Large intestine (tissue), 3 donors: Measurements from ENCODE around the gene MAN1A2. TPM values are rescaled to one million over a fixed set of nuclear protein-coding genes. Genes with fewer than 3 reads are reported as not detected.
"Not testable (repeated sequence)": the region's sequence is repeated elsewhere in the genome, so short reads cannot be mapped to it uniquely, and the experiment has no call there.

Experiments
- DNase-seq, 2 donors: peaks; one replicate each; pipeline versions ENCODE4 v3.0.0 to v3.0.0-alpha.2; 2013
- H3K27ac ChIP-seq: one replicate; pipeline ENCODE4 v1.5.1; 2013; ENCODE audit warnings: low read length
- H3K27me3 ChIP-seq: 2 replicates; pipeline ENCODE4 v1.6.1; 2013; ENCODE audit warnings: low read length; ENCODE audit not compliant: control insufficient read depth, insufficient read depth
- H3K36me3 ChIP-seq: 2 replicates; pipeline ENCODE4 v1.6.1; 2013; ENCODE audit warnings: low read length; ENCODE audit not compliant: control insufficient read depth, insufficient read depth
- H3K4me1 ChIP-seq: one replicate; pipeline ENCODE4 v1.6.1; 2013; ENCODE audit warnings: low read length; ENCODE audit not compliant: control insufficient read depth, insufficient read depth
- H3K4me3 ChIP-seq: one replicate; pipeline ENCODE4 v1.5.1; 2013; ENCODE audit warnings: low read length
- H3K9me3 ChIP-seq: one replicate; pipeline ENCODE4 v1.6.1; 2013; ENCODE audit warnings: mild to moderate bottlenecking, low read depth, low read length, moderate library complexity; ENCODE audit not compliant: control insufficient read depth
- WGBS: methylation state at CpG from one replicate; pipeline ENCODE4 v1.1.5; 2013; ENCODE audit warnings: low lambda C conversion rate; ENCODE audit not compliant: insufficient coverage; 5-methylcytosine and 5-hydroxymethylcytosine counted together
- polyA plus RNA-seq: library from polyadenylated mRNA; unstranded; fragments of 120-200 nt; gene quantifications from one replicate; pipeline ENCODE4 v1.2.1, GENCODE V29; 2013

Gene MAN1A2
- polyA plus RNA-seq, 1 donor = 28.3 TPM

DNA sequence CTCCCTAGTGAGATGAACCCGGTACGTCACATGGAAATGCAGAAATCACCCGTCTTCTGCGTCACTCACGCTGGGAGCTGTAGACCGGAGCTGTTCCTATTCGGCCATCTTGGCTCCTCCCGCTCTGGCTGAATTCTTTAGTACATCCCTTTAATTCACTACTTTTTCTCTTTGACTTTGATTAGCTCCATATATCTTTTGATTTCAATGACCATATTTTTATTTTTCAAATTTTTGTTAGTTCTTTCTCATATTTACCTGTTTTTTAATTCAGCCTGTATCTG lies 8.7 kb upstream of the MAN1A2 start:
- 100% methylated on average over 1 of the region's 8 CpGs for WGBS
- DNase-seq, H3K4me3 ChIP-seq: not testable (repeated sequence)

DNA sequence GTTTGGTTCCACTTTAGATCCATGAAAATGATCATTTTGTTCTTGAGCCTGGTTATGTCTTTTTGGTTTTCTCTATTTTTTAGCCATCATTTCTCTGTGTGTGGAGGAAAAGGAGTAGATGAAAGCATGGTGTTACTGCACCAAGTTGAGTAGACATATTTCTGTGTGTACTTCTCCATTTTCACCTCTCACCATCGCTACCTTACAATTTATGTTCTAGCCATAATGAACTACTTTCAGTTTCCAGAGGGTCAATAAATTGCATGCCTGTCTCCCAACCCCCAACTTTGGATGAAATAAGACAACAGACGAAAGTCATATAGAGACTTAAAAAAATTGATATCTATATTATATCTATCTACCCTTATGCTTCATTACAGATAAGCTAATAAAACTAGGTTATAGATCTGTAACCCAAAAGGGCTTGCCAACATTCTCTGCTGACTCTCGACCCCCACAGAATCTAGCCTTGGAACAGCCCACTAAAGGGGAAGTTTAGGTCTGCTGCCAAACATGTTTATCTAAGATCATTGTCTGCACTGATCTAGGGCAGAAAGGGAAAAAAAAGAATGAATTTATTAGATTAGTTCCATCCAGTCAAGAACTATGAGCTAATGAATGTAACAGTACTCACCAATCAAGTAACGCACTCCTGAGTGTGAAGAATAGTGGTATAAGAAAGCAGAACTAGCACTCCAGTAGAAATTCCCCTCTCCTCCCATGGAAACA lies 7.5 kb upstream of the MAN1A2 start:
- DNase-seq = no peak
- Histone ChIP-seq H3K4me3 (no peak overlapping the region), H3K4me1 (no peaks in the 10 kb centered on the region), H3K36me3 (no peaks in the 10 kb centered on the region), H3K27ac (no peak overlapping the region), H3K27me3 (no peaks in the 10 kb centered on the region), H3K9me3 (no peaks in the 10 kb centered on the region)
- WGBS = 80% methylated on average over 2 of the region's 4 CpGs

More for the DNA sequence above, 8.7 kb upstream of the MAN1A2 start:
- not testable (repeated sequence) for H3K36me3 ChIP-seq, H3K9me3 ChIP-seq, H3K4me1 ChIP-seq, H3K27me3 ChIP-seq, H3K27ac ChIP-seq

DNA sequence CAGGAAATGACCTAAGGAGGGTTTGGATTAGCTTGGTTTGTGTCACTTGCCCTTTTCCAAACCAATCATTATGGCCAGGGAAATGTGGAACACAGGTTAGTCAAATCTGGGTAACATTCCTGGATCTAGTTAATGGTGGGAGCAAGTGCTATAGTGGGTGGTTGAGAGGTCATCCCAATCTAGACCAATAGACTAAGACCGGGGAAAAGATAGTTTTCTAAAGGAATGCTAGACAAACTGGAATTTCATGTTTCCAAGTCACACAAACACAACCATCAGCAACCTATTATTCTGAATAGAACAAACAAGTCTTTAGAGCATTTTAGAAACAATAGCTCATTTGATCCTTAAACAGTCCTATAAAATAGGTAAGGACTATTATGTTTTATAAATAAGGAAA lies 4.3 kb upstream of the MAN1A2 start:
- WGBS = no CpG with 5 or more reads among the region's 1 CpG
- no peak for DNase-seq
- peaks cover 6% of the 10 kb centered on the region for H3K4me1 ChIP-seq

DNA sequence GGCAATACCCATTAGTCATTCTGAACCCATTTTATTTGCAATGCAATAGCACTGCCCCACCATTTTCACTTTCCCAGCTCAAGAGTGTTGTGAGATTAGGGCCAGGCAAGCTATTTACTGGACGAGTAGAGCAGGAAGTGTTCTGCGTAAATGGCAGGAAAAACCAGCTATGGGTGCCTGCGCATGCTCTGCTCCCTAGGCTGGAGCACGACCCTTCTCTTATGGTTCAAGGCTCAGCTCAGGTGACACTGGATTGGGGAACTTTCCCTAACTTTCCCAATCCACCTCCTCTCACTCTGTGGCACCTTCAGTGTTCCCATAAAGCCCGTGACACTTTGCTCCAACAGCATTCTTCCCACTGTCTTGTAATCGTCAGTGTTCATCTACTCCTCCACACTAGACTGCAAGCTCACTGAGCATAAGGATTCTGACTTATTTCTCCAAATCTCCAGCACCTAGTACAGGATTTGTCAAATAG lies 3.6 kb upstream of the MAN1A2 start:
- peak in 1 of 2 donors; percentile 29 for DNase-seq
- H3K36me3 ChIP-seq = no peaks in the 10 kb centered on the region
- H3K9me3 ChIP-seq = no peaks in the 10 kb centered on the region
- no peak overlapping the region for H3K27ac ChIP-seq
- no CpG with 5 or more reads among the region's 6 CpGs for WGBS
- no peak overlapping the region for H3K4me3 ChIP-seq
- peaks cover 6% of the 10 kb centered on the region for H3K4me1 ChIP-seq
- H3K27me3 ChIP-seq = no peaks in the 10 kb centered on the region

More for the DNA sequence above, 4.3 kb upstream of the MAN1A2 start:
- H3K36me3 ChIP-seq = no peaks in the 10 kb centered on the region
- no peak overlapping the region for H3K4me3 ChIP-seq
- no peaks in the 10 kb centered on the region for H3K9me3 ChIP-seq
- no peak overlapping the region for H3K27ac ChIP-seq
- H3K27me3 ChIP-seq = no peaks in the 10 kb centered on the region

DNA sequence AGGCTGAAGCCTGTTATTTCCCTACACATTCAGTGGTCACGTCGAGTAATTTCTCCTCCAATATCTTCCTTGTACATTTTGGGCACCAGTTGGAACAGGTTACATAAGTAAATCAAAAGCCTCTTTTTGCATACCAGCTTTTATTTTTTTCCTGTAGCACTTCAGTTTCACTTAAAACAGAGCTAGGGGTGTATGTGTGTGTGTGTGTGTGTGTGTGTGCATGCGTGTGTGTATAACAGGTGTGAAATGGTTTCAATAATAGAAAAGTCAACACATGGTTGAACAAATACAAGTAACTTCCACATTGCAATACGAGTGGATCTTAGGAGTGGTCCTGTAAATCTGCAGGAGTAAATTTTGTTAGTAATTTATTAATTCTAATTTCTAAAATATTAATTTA lies 3.0 kb upstream of the MAN1A2 start:
- peaks cover 6% of the 10 kb centered on the region for H3K4me1 ChIP-seq
- no peak overlapping the region for H3K4me3 ChIP-seq
- no peak overlapping the region for H3K27ac ChIP-seq
- no peaks in the 10 kb centered on the region for H3K36me3 ChIP-seq
- peak in 1 of 2 donors; percentile 14 for DNase-seq
- H3K9me3 ChIP-seq = no peaks in the 10 kb centered on the region
- no peaks in the 10 kb centered on the region for H3K27me3 ChIP-seq
- WGBS = 80% methylated on average over 1 of the region's 4 CpGs

DNA sequence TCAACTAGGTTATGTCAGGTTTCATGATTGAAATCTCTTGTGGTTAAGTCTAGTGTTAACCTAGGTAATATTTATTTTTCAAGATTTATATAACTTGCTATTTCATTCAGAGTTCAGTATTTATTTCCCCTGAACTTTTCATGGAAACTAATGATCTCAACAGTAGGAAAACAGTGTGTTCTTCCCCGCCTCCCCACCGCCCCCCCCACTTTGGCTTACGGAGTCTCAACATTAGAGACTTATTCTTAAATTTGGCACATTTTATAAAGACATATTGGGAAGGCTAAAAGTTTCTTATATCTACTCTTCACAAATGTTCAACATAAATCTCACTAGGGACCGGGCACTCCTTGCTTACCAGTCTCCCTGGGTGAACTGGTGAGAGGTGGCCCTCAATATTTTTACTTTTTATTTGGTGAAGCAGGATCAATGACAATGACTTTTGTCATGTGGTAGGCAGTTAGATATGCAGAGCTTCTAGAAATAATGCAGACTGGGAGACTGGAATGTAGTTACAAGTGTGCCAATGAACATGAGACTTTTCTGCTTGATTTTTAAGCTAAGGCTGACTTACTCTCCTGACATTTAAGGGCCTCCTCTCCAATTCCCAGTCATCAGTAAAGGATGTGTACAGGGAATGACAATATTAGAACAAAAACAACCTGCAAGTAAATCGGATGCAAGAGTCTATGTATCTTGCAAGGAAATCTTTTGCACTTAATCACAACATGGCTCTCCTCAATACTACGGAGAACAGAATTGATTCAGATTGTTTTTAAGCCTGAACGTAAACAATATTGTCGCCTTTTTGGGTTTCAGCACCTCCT lies 1.7 kb upstream of the MAN1A2 start:
- Histone ChIP-seq H3K9me3 (no peaks in the 10 kb centered on the region), H3K4me3 (peak overlapping the region; percentile 88), H3K27me3 (no peaks in the 10 kb centered on the region), H3K4me1 (peaks cover 6% of the 10 kb centered on the region), H3K36me3 (no peaks in the 10 kb centered on the region), H3K27ac (peak overlapping the region; percentile 92)
- WGBS = 80% methylated on average over 1 of the region's 8 CpGs
- peak in 1 of 2 donors; percentile 11 for DNase-seq

DNA sequence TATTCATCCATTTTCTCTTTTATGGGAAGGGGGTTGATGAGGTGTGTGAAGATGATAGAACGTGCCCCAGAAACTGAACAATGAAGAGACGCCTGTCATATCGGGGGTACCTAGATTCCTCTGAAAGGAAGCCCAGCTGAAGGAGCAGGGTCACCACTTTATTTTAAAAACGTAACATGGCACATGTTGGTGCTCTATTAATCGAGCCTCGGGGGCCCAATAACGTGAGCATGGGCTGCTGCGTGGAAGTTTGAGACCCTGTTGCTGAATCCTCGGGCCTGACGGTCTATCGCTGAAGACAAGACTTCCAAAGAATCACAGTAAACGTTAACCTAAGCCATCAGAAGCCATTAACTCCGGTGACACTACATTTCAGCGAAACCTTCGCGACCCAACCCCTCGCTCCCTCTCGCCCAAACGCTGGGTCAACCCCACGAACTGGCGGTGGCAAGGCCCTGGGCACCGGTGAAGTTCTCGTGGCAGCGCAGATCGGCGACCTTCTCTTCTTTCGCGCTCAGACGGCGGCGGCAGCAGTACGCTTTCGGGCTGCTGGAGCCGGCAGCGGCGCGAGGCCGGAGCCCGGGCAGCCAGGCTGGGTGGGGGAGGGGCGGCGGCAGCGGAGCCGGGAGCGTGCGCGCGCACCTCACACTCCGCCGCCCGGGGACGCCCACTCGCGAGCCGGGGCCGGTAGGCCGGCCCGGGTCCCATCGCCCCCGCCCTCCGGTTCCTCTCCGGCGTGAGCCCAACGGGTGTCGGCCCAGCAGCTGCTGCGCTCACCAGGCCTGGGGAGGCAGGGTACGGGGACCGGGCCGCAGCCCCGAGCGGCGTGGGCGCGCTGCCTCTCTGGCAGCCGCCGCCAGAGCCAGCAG lies 838 bp upstream of the MAN1A2 start:
- no peaks in the 10 kb centered on the region for H3K36me3 ChIP-seq
- WGBS = no CpG with 5 or more reads among the region's 75 CpGs
- H3K4me1 ChIP-seq = peaks cover 6% of the 10 kb centered on the region
- peak overlapping the region; percentile 92 for H3K27ac ChIP-seq
- no peaks in the 10 kb centered on the region for H3K9me3 ChIP-seq
- H3K4me3 ChIP-seq = peak overlapping the region; percentile 88
- DNase-seq = peak; percentile 83 to 93
- H3K27me3 ChIP-seq = no peaks in the 10 kb centered on the region

DNA sequence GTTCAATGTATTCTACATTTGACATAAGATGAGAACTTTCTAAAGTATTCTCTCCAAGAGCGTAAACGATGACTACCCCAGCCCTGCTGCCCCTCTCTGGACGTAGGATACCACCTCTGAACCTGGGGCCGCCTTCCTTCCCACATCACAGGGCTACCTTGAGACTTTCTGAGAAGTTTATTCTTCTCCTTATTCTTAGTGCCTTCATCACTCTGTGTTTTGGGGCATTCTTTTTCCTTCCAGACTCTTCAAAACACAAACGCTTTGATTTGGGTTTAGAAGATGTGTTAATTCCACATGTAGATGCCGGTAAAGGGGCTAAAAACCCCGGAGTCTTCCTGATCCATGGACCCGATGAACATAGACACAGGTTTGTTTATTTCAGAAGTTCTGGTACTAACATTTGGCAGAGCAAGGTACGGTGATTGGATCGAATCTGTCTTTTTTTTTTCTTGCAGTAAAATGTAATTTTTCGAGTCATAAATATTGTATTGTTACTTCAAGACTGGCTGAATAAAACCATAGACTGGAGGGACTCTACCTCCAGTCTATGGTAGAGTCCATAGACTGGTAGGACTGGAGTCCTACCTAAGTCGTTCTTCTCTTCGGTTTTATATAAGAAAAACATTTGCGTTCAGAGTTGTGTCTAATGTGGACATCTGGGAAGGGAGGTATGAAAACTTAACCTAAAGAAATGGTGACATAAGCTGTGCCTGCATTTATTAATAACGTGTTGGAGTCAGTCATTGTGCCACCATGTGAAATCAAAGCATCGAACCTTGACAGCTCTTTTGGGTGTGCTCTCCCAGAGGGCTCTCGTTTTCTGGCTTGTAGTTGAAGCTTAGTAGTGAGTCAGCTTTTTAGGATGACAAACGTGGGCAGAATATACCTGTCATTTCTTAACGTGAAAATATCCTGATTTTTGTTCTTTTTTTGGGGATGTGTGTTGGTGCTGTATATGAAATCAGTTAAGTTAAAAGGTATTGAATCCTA lies 1.2 kb downstream of the MAN1A2 start:
- peak in 1 of 2 donors; percentile 45 for DNase-seq
- peaks cover 6% of the 10 kb centered on the region for H3K4me1 ChIP-seq
- H3K9me3 ChIP-seq = no peaks in the 10 kb centered on the region
- H3K27ac ChIP-seq = peak overlapping the region; percentile 92
- no peaks in the 10 kb centered on the region for H3K27me3 ChIP-seq
- WGBS = 0% methylated on average over 3 of the region's 19 CpGs
- H3K4me3 ChIP-seq = peak overlapping the region; percentile 88
- H3K36me3 ChIP-seq = no peaks in the 10 kb centered on the region

DNA sequence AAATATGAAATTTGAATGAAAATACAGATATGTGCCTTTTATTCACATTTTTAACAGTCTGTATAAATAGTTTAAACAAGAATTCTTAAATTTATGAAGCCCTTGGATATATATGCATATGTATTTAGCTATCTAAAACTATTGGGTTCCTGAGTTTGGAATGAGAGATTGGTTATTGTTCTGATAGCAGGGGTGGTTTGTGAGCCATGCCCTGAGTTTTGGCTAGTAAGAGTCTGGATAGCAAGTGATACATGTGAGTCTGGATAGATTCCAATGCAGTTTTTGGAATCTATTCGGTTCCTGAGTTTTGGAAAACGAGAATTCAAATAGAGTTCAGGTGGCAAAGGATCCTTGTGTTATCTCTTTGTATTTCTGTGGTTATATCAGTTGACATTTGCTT lies 2.8 kb downstream of the MAN1A2 start:
- Histone ChIP-seq H3K4me3 (peak overlapping the region; percentile 88), H3K4me1 (peaks cover 5% of the 10 kb centered on the region), H3K36me3 (no peaks in the 10 kb centered on the region), H3K9me3 (no peaks in the 10 kb centered on the region), H3K27me3 (no peaks in the 10 kb centered on the region), H3K27ac (no peak overlapping the region)
- WGBS = no CpG with 5 or more reads among the region's 2 CpGs
- no peak for DNase-seq
